ENCODE results near the gene FAAP20.

DNA sequence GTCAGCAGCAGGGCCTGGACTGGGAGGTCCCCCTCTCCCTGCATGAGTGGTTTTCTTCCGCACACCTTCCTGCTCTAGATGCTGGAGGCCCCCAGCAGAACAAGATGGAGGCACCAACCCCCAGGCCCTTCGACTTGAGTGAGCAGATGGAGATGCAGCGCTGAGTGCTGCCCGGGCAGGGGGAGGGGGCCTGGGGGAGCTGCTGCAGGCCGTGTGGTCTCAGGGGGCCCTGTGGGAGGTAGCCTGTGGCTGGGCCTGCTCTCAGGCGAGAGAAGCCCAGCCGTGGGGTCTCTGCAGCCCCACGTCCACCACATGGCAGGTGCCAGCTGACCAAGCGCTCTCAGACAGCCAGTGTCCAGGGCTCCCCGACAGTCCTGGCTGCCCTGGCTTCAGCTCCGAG lies 1.2 kb upstream of the FAAP20 start:
- TF ChIP-seq, protein P1, sequence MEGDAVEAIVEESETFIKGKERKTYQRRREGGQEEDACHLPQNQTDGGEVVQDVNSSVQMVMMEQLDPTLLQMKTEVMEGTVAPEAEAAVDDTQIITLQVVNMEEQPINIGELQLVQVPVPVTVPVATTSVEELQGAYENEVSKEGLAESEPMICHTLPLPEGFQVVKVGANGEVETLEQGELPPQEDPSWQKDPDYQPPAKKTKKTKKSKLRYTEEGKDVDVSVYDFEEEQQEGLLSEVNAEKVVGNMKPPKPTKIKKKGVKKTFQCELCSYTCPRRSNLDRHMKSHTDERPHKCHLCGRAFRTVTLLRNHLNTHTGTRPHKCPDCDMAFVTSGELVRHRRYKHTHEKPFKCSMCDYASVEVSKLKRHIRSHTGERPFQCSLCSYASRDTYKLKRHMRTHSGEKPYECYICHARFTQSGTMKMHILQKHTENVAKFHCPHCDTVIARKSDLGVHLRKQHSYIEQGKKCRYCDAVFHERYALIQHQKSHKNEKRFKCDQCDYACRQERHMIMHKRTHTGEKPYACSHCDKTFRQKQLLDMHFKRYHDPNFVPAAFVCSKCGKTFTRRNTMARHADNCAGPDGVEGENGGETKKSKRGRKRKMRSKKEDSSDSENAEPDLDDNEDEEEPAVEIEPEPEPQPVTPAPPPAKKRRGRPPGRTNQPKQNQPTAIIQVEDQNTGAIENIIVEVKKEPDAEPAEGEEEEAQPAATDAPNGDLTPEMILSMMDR (tag by site-specific recombination; IDR thresholded peaks at IDR 0.05): no peak
- no peak for TF ChIP-seq ZNF184 (tag by site-specific recombination; IDR thresholded peaks at IDR 0.05)
- TF ChIP-seq ZNF114 (tag by site-specific recombination; IDR thresholded peaks at IDR 0.05): no peak
- no peak for TF ChIP-seq TCF7L2 (IDR thresholded peaks at IDR 0.05; ENCODE audit: borderline replicate concordance, low read depth, low read length)
- TF ChIP-seq, protein P2, sequence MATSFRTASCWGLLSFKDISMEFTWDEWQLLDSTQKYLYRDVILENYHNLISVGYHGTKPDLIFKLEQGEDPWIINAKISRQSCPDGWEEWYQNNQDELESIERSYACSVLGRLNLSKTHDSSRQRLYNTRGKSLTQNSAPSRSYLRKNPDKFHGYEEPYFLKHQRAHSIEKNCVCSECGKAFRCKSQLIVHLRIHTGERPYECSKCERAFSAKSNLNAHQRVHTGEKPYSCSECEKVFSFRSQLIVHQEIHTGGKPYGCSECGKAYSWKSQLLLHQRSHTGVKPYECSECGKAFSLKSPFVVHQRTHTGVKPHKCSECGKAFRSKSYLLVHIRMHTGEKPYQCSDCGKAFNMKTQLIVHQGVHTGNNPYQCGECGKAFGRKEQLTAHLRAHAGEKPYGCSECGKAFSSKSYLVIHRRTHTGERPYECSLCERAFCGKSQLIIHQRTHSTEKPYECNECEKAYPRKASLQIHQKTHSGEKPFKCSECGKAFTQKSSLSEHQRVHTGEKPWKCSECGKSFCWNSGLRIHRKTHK (tag by site-specific recombination; IDR thresholded peaks at IDR 0.05): no peak
- no peak for TF ChIP-seq YY1 (tag by site-specific recombination; IDR thresholded peaks at IDR 0.05)
- TF ChIP-seq, protein P3, sequence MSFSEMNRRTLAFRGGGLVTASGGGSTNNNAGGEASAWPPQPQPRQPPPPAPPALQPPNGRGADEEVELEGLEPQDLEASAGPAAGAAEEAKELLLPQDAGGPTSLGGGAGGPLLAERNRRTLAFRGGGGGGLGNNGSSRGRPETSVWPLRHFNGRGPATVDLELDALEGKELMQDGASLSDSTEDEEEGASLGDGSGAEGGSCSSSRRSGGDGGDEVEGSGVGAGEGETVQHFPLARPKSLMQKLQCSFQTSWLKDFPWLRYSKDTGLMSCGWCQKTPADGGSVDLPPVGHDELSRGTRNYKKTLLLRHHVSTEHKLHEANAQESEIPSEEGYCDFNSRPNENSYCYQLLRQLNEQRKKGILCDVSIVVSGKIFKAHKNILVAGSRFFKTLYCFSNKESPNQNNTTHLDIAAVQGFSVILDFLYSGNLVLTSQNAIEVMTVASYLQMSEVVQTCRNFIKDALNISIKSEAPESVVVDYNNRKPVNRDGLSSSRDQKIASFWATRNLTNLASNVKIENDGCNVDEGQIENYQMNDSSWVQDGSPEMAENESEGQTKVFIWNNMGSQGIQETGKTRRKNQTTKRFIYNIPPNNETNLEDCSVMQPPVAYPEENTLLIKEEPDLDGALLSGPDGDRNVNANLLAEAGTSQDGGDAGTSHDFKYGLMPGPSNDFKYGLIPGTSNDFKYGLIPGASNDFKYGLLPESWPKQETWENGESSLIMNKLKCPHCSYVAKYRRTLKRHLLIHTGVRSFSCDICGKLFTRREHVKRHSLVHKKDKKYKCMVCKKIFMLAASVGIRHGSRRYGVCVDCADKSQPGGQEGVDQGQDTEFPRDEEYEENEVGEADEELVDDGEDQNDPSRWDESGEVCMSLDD (tag by site-specific recombination; IDR thresholded peaks at IDR 0.05): no peak
- TF ChIP-seq, protein P4, sequence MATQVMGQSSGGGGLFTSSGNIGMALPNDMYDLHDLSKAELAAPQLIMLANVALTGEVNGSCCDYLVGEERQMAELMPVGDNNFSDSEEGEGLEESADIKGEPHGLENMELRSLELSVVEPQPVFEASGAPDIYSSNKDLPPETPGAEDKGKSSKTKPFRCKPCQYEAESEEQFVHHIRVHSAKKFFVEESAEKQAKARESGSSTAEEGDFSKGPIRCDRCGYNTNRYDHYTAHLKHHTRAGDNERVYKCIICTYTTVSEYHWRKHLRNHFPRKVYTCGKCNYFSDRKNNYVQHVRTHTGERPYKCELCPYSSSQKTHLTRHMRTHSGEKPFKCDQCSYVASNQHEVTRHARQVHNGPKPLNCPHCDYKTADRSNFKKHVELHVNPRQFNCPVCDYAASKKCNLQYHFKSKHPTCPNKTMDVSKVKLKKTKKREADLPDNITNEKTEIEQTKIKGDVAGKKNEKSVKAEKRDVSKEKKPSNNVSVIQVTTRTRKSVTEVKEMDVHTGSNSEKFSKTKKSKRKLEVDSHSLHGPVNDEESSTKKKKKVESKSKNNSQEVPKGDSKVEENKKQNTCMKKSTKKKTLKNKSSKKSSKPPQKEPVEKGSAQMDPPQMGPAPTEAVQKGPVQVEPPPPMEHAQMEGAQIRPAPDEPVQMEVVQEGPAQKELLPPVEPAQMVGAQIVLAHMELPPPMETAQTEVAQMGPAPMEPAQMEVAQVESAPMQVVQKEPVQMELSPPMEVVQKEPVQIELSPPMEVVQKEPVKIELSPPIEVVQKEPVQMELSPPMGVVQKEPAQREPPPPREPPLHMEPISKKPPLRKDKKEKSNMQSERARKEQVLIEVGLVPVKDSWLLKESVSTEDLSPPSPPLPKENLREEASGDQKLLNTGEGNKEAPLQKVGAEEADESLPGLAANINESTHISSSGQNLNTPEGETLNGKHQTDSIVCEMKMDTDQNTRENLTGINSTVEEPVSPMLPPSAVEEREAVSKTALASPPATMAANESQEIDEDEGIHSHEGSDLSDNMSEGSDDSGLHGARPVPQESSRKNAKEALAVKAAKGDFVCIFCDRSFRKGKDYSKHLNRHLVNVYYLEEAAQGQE (tag by site-specific recombination; IDR thresholded peaks at IDR 0.05): no peak
- no peak for TF ChIP-seq WT1 (tag by site-specific recombination; IDR thresholded peaks at IDR 0.05)
- no peak for TF ChIP-seq ZNF510 (tag by site-specific recombination; IDR thresholded peaks at IDR 0.05; ENCODE audit: insufficient replicate concordance)
- no peak for TF ChIP-seq ZNF585B (tag by site-specific recombination; IDR thresholded peaks at IDR 0.05)
- TF ChIP-seq ZNF571 (tag by site-specific recombination; IDR thresholded peaks at IDR 0.05): no peak
